Loucy (cell line): Measurements from ENCODE around the gene AIFM2.

Source experiments
- H2AFZ ChIP-seq: fragments of 200-600 bp; sonication (generic); 2 replicates; pipeline ENCODE4 v1.6.0; 2016; ENCODE audit warnings: antibody characterized with exemption, mild to moderate bottlenecking, low read length, moderate library complexity
- H3F3A ChIP-seq: fragments of 200-600 bp; 2 replicates; pipeline ENCODE4 v1.6.0; 2016; ENCODE audit warnings: antibody characterized with exemption, low read depth, mild to moderate bottlenecking
- H3K27me3 ChIP-seq: fragments of 200-600 bp; sonication (generic); 2 replicates; pipeline ENCODE4 v1.6.1; 2014; ENCODE audit warnings: low read length, mild to moderate bottlenecking; ENCODE audit not compliant: insufficient read depth, poor library complexity, severe bottlenecking
- H3K36me3 ChIP-seq: fragments of 200-600 bp; sonication (generic); 2 replicates; pipeline ENCODE4 v1.6.1; 2016; ENCODE audit warnings: low read length; ENCODE audit not compliant: insufficient read depth
- H3K4me1 ChIP-seq: fragments of 200-600 bp; sonication (generic); 2 replicates; pipeline ENCODE4 v1.5.1; 2014; ENCODE audit warnings: low read length, mild to moderate bottlenecking; ENCODE audit not compliant: insufficient read depth, poor library complexity, severe bottlenecking
- H3K4me2 ChIP-seq: fragments of 200-600 bp; sonication (generic); 2 replicates; pipeline ENCODE4 v1.6.0; 2014; ENCODE audit warnings: antibody characterized with exemption, low read length, low read depth, mild to moderate bottlenecking; ENCODE audit not compliant: poor library complexity, severe bottlenecking
- H3K4me3 ChIP-seq: fragments of 200-600 bp; sonication (generic); 2 replicates; pipeline ENCODE4 v1.5.1; 2014; ENCODE audit warnings: low read length, mild to moderate bottlenecking, mixed read lengths; ENCODE audit not compliant: poor library complexity, severe bottlenecking
- H3K79me2 ChIP-seq: fragments of 200-600 bp; sonication (generic); 2 replicates; pipeline ENCODE4 v1.6.1; 2014; ENCODE audit warnings: low read length; ENCODE audit not compliant: insufficient read depth
- H3K9ac ChIP-seq: fragments of 200-600 bp; sonication (generic); 2 replicates; pipeline ENCODE4 v1.6.0; 2014; ENCODE audit warnings: mild to moderate bottlenecking, low read depth, low read length, moderate library complexity; ENCODE audit not compliant: poor library complexity, severe bottlenecking
- H3K9me2 ChIP-seq: fragments of 200-600 bp; sonication (generic); replicated peaks from 2 replicates; pipeline ENCODE4 v1.6.1; 2016; ENCODE audit warnings: low read depth, low read length, mixed read lengths
- H3K9me3 ChIP-seq: fragments of 200-600 bp; sonication (generic); 2 replicates; pipeline ENCODE4 v1.6.1; 2014; ENCODE audit warnings: mild to moderate bottlenecking, antibody characterized with exemption, low read length, low read depth; ENCODE audit not compliant: insufficient read depth
- H4K20me1 ChIP-seq: fragments of 200-600 bp; sonication (generic); 2 replicates; pipeline ENCODE4 v1.6.0; 2014; ENCODE audit warnings: antibody characterized with exemption, low read length, mild to moderate bottlenecking; ENCODE audit not compliant: insufficient read depth, poor library complexity, severe bottlenecking
- EZH2phosphoT487 ChIP-seq: fragments of 200-600 bp; IDR thresholded peaks from 2 replicates; pipeline ENCODE4 v1.6.1; 2018; ENCODE audit warnings: antibody characterized with exemption, mild to moderate bottlenecking, moderate library complexity, borderline replicate concordance
- TF ChIP-seq, protein P1 (sequence below): fragments of 200-600 bp; sonication (generic); conservative IDR thresholded peaks from 2 replicates; pipeline ENCODE4 v1.5.1; 2014; ENCODE audit warnings: mild to moderate bottlenecking, antibody characterized with exemption, low read length

The AIFM2 gene

DNA sequence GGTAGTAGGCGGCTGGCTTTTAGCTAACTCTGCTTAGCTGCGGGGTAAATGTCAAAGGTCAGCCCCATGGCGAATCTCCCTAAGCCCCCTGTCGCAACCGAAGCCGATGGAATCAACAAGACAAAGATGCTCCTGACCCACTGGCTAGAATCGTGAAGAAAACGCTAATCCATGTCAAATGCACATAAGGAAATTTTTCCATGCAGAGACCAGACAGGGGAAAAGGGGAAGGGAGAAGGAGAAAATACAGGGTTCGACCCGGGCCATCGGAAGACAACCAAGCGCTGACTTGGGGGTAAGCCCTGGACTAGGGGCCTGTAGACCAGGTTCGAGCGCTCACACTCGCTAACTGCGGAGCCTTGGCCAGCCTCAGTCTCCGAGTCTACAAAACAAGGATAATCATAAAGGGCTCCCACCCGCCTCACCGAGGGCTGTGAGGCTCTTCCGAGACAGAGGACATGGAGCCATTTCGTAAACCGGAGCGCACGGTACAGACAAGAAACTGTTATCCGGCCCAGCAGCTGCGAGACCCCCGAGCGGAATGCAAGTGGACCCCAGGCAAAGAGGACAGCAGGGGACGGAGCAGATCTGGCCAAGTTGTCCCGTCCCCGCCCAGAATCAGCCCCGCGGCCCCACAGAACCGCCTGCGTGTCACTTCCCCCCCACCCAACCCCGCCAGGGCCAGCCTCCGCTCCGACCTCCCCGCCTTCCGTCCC, 37.2 kb upstream of the AIFM2 start:
- TF ChIP-seq EZH2phosphoT487 = no peak
- TF ChIP-seq, protein P1, sequence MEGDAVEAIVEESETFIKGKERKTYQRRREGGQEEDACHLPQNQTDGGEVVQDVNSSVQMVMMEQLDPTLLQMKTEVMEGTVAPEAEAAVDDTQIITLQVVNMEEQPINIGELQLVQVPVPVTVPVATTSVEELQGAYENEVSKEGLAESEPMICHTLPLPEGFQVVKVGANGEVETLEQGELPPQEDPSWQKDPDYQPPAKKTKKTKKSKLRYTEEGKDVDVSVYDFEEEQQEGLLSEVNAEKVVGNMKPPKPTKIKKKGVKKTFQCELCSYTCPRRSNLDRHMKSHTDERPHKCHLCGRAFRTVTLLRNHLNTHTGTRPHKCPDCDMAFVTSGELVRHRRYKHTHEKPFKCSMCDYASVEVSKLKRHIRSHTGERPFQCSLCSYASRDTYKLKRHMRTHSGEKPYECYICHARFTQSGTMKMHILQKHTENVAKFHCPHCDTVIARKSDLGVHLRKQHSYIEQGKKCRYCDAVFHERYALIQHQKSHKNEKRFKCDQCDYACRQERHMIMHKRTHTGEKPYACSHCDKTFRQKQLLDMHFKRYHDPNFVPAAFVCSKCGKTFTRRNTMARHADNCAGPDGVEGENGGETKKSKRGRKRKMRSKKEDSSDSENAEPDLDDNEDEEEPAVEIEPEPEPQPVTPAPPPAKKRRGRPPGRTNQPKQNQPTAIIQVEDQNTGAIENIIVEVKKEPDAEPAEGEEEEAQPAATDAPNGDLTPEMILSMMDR = no peak

DNA sequence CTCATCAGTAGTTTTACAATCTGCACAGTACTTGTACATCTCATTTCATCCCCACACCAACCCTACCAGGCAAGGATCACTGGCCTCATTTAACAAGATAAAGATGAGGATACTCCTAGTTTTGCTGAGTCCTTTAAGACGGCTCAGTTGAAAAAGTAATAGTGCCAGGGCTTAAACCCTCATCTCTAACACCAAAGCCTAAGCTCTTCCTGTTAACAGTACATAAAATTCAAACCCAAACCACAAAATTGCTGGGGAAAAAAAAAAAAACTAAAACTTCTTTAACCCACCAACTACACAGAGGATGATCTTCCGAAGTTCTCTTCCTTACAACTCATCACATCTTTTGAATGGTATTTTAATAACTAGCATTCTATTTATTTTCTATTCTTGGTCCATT, 36.4 kb upstream of the AIFM2 start:
- Histone ChIP-seq H4K20me1 (peaks cover 57% of the 10 kb centered on the region), H3K4me1 (peaks cover 49% of the 10 kb centered on the region), H3K9me2 (no peaks in the 10 kb centered on the region), H3K4me3 (peak overlapping the region; percentile 95), H3K9me3 (no peaks in the 10 kb centered on the region), H3F3A (no peaks in the 10 kb centered on the region), H3K79me2 (peaks cover 63% of the 10 kb centered on the region), H3K9ac (peak overlapping the region; percentile 86), H3K27me3 (no peaks in the 10 kb centered on the region), H3K36me3 (no peaks in the 10 kb centered on the region), H3K4me2 (peak overlapping the region; percentile 94), H2AFZ (no peak overlapping the region)
- TF ChIP-seq, protein P1 = no peak
- TF ChIP-seq EZH2phosphoT487 = no peak

More for the DNA sequence above, 37.2 kb upstream of the AIFM2 start:
- no peaks in the 10 kb centered on the region for H3K9me3 ChIP-seq
- peak overlapping the region; percentile 23; the same call in 1 of the 2 replicates for H2AFZ ChIP-seq
- H3F3A ChIP-seq = no peaks in the 10 kb centered on the region
- H3K4me3 ChIP-seq = peak overlapping the region; percentile 95
- H3K9me2 ChIP-seq = no peaks in the 10 kb centered on the region
- H3K36me3 ChIP-seq = no peaks in the 10 kb centered on the region
- H3K79me2 ChIP-seq = peaks cover 55% of the 10 kb centered on the region
- H3K27me3 ChIP-seq = no peaks in the 10 kb centered on the region
- H3K4me1 ChIP-seq = peaks cover 47% of the 10 kb centered on the region
- H3K9ac ChIP-seq = peak overlapping the region; percentile 86
- H4K20me1 ChIP-seq = peaks cover 51% of the 10 kb centered on the region
- peak overlapping the region; percentile 94 for H3K4me2 ChIP-seq

DNA sequence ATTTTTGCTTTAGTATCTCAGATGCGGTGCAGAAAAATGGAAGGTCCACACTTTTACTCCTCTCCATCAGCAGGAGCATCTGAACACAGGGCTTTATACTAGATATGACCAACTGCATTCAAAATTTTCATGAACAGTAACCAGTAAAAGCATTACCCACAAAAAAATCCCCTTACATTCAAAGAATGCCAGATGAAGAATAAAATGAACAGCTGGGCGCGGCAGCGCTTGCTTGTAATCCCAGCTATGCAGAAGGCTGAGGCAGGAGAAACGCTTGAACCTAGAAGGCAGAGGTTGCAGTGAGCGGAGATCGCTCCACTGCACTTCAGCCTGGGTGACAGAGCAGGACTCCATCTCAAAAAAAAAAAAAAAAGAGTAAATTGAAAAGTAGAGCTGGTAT, 34.6 kb upstream of the AIFM2 start:
- H3K79me2 ChIP-seq = peaks cover 79% of the 10 kb centered on the region
- H3K4me1 ChIP-seq = peaks cover 61% of the 10 kb centered on the region
- H3K27me3 ChIP-seq = no peaks in the 10 kb centered on the region
- no peaks in the 10 kb centered on the region for H3F3A ChIP-seq
- H3K9me3 ChIP-seq = no peaks in the 10 kb centered on the region
- H3K4me3 ChIP-seq = peak overlapping the region; percentile 95
- TF ChIP-seq, protein P1 = no peak
- TF ChIP-seq EZH2phosphoT487 = no peak
- H3K36me3 ChIP-seq = no peaks in the 10 kb centered on the region
- no peaks in the 10 kb centered on the region for H3K9me2 ChIP-seq
- H2AFZ ChIP-seq = no peak overlapping the region
- peak overlapping the region; percentile 94 for H3K4me2 ChIP-seq
- H4K20me1 ChIP-seq = peaks cover 73% of the 10 kb centered on the region
- peak overlapping the region; percentile 23 for H3K9ac ChIP-seq
